Epidermal melanocyte (primary cell): ENCODE results near the gene NANOS3.
A peak's percentile ranks its signal among the peaks of the same experiment; 100 is the strongest.

Experiments used
- DNase-seq: peaks from one replicate; pipeline ENCODE4 v3.0.0; 2011; ENCODE audit warnings: low spot score; ENCODE audit not compliant: insufficient read length

NANOS3 gene

DNA sequence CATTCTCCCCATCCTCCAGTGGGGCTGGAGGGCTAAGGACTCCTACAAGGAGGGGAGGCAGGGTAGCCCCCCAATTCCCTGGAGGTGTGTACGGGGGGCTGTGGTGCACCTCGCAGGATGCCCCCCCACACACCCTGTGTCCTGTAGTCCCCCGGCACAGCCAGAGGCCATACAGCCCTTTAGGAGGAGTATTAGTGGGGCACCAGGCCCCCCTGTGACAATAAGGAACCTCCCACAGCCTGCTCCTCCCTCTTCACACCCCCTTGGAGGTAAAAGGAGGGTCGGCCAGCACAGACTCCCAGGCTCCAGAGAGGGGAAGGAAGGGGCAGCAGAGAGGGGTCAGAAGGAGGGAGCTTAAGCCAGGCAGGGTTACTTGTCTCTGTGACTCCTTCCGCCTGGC is at the start of gene NANOS3:
NANOS3 (plus strand) TSS at position 301 of the 400 bp plus-strand sequence. CDS start 115 bp downstream, outside the sequence.
- DNase-seq: no peak

DNA sequence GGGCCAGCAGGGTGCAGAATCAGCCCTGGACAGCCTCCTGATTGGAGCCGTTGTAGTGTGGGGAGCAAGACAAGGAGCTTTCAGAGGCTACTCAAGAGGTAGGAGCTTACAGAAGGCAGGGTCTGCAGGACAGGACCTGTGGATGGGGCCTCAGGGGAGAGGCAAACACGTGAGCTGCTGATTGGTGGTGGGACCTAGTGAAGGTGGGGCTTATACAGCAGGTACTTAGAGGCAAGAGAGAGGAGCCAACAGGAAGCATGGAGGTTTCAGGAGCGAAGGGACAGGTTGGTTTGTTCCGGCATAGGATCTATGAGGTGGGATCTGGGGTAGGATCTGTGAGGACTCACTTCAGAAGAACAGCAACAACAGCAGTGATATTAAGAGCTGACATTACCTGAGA is 49.3 kb upstream of the NANOS3 start:
- no peak for DNase-seq

DNA sequence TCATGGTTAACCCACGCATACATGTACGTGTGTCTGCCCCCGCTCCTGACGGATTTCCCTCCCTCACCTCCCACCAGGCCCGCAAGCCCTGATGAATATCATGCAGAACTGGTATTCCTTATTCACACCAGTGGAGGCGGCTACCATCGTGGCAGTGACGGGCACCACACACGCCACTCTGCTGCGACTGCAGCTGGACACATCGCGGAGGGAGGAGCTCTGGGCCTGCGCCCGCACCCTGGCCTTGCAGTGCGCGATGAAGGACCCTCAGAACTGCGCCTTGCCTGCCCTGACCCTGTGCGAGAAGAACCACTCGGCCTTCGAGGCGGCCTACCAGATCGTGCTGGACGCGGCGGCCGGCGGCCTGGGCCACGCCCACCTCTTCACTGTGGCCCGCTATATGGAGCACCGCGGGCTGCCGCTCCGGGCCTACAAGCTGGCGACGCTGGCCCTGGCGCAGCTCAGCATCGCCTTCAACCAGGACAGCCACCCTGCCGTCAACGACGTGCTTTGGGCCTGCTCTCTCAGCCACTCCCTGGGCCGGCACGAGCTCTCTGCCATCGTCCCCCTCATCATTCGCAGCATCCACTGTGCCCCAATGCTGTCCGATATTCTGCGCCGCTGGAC is 46.7 kb upstream of the NANOS3 start:
- no peak for DNase-seq

DNA sequence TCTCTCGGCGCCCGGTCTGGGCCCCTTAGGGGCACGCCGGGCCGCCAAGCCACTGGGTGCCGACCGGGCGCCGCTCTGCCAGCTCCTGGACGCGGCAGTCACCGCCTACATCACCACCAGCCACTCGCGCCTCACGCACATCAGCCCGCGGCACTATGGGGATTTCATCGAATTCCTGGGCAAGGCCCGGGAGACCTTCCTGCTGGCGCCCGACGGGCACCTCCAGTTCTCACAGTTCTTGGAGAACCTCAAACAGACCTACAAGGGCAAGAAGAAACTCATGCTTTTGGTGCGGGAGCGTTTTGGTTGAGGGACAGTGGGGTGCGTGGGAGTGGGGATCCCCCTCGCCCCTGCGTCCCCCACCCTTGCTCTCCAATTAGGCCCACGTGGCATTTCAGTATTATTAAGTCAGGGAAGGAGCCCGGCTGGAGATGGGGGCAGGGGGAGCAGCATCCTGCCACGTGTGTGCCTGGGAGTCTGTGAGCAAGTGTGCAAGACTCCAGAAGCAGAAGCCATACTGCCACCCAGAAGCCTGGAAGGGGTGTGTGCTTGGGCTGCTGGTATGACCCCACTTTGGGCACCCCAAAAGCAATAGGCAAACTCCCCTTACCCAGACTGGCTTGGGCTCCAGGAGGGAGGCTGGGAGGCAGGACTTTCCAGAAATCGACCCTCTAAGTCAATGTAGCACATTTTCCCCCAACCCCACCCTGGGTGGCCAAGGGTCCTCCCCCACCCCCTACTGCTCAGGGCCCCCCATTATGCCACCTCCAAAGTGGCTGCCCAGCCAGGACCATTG is 46.0 kb upstream of the NANOS3 start:
- DNase-seq: no peak

DNA sequence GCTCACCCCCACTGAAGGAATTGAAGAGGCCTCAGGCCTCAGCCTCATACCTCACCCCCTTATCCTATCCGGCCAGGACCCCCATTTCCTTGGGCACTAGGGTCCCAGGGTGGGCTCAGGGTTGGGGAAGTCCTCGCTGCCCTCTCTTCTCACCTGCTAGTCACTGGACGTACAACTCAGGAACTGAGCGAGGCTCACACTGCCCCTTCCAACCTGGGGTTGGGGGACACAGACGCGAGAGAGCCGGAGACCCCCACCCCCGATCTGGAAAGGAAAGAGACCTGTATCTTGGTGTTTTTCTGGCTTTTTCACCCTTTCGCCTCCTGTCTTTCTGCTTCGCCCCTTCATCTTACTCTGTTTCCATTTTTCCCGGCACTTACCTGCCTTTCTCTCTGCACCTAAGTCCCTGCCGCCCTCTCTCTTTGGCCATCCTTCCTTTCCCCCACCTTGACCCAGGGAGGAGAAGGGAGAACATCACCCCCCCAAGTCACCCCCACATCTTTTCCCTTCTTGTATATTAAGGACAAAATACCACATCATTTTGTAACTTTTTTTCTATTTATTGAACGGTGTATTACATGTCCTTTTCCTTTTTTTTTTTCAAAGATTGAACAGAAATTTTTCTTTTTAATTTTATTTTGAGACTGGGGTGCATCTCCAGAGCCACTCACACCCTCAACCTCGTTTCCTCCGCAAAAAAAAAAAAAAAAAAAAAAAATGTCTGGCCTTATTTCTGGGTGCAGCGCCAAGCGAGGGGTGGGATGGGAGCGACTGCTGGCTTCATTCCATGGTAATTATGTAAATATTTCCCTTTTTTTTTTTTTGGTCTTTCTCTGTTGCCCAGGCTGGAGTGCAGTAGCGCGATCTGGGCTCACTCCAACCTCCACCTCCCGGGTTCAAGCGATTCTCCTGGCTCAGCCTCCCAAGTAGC is 45.1 kb upstream of the NANOS3 start:
- DNase-seq: no peak

DNA sequence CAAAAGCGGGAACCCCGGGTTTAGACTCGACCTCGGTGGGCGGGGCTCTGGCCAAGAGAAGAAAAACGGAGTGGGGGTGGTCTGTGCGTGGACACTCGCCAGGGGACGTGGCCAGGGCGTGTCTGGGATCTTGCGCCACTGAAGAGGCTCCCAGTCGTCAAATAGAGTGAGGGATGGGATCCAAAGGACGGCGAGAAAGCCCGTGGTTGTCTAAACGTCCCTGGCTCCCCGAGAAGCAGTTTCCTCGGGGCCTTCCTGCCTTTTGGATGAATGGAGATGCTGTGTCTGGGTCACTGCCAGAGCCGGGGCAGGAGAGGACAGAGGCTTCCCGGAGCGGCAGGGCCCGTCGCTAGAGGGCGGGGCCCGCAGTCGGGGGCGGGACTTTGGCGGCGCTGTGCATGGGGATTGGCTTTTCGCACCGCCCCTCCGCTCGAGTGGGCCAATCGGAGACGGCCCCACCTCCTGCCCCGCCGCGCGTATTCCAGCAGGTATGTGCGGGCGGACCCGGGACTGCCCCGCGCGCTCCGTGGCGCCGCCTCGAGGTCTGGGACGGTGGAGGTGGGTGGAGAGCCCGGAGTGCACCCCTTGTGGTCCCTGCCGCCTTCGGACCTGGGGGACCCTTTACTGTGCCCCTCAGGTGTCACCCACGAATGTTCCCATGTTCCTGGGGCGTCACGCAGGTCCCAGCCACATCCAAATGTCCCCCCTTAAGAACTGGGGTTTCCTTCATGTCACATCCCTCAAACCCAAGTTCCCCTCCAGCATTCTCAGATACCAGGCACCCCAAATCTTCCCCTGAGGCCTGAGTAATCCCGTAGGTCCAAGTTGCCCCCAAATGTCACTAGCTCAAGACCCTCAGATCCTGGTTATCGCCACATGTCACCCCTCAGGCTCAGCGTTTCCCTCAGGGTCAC is 43.3 kb upstream of the NANOS3 start:
- peak; percentile 98 for DNase-seq

DNA sequence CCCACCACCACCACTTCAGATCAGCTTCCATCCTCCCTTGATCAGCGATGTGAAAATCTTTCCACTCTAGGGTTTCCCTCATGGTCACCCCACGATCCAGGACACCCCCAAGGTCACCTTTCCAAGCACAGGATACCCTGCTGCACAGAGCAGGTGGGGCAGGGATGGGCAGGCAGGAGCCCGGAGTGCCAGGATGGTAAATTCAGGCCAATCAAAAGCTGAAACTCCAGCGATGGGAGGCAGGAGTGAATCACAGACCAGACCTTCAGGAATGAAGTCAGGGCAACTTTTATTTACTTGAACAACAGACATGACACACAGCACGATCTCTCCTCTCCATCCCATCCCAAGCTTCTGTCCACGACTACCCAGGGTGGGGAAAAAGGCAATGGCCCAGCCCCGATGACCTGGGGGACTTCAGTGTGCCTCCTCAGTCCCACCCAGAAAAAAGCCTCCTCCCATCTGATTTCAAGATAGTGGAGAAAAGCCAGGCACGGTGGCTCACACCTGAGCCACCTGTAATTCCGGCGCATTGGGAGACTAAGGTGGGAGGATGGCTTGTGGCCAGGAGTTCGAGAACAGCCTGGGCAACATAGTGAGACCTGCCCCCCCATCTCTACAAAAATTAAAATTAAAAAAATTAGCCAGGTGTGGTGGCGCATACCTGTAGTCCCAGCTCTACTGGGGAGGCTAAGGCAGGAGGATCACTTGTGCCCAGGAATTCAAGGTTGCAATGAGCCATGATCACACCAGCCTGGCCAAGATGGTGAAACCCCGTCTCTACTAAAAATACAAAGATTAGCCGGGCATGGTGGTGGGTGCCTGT is 42.5 kb upstream of the NANOS3 start:
- no peak for DNase-seq

DNA sequence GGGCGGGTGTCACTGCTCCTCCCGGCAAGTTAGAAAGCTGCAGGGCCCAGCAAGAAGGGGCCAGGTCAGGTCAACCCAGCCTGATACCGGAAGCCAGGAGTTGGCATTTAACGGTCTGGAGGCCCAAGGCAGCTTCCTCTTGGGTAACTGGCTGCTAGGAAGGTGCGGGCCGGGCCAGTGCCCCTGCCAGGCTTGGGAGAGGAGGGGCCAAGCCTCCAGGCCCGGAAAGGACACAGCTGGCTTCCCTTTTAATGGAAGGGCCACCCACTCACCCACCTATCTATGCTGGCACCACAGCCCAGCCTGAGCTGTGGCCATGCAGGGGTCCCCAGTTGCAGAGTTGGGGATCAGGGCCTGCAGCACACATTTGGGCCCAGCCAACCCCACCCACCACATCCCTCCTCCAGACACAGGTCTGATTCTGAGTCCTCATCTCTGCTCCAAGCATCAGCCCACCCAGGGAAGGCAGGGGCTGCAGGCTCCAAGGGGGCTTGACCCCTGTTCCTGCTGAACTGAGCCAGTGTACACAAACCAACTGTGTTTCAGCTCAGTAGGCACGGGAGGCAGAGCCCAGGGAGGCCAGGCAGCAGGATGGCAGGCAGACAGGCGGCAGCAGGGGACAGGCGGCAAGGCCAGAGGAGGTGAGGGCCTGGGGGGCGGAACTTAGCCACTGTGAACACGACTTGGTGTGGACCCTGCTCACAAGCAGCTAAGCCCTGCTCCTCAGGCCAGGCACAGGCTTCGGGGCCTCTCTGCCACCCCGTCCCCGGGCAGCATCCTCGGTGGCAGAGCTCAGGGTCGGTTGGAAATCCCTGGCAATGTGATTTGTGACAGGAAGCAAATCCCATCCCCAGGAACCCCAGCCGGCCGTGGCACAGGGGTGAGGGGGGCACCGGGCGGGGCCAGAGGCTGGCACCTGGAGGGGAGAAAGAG is 40.9 kb upstream of the NANOS3 start:
- no peak for DNase-seq

DNA sequence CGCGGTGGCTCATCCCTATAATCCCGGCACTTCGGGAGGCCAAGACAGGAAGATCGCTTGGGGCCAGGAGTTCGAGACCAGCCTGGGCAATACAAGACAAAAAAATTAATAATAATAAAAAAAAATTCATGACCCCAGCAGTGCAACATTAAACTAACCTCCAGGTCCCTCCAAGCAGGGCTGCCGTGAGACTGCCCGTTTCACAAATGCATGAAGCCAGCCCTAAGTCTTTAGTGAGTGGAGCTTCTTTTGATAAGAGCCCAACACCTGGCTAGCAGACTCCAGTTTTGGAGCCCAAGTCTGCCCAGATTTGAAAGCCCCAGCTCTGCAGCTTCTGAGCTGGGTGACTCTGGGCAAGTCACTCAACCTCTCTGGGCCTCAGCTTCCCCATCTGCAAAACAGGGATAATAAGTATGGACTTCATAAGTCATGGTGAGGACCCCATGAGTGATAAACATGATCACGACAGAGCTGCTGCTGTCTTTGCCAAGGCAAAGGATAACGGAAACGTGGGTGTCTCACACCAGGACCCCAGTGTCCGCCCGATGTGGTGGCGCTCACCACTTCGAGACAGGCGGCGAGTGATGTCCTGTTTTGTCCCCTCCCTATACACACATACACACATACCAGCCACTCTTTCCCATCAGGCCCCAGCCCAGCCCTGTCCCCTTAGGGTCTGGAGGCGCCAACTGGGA is 38.4 kb upstream of the NANOS3 start:
- no peak for DNase-seq

DNA sequence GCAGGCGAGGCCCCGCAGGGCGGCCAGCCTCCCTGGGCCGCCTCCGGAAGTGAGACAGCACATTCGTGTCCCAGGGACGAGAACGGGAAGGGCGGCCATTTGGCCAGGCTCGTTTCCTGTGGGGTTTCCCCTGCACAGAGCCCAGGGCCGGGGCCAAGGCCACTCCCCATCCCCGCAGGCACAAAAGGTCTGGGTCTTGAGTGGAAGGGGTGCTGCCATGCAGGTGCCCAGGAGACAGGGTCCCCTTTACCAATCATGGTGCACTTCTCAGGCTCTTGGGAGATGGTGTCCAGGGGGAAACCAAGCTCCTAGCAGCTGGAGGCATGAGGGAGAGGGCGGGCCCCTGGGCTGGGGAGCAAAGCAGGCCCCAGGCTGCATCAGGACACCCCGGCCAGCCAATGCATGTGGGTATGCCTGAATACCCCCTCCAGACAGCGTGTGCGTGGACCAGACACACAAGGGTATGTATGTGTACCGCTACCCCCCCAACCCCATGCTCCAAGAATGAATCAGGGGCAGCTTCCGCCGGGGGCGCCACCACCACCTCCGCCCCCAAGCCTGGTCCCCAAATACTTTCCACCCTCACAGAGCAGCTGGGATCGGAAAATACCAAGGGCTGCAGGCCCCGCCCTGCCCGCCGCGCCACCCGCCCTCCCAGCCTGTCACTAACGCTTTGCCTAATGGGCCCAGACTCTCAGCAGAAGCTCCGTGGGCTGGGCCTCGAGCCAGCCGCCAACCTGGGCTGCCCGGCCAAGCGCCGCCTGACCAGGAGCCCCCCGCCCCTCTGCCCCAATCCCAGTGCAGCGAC is 37.6 kb upstream of the NANOS3 start:
- DNase-seq: peak; percentile 88

DNA sequence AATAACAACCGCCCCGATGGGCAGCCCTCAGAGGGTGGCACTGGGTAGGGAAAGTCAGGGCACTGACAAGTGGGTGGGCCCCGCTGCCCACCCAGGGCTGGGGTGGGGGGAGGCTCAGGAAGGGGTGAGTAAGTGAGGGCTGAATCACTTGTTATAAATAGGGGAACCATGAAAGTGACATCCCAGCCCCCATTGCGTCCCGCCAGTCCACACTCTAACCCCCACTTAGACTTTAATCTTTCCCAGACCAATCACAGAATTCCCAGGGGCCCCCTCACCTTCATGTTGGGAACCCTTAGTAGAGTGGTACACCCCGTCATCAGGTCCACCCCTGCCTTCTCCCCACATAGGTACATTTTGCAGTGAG is 37.0 kb upstream of the NANOS3 start:
- DNase-seq: no peak

DNA sequence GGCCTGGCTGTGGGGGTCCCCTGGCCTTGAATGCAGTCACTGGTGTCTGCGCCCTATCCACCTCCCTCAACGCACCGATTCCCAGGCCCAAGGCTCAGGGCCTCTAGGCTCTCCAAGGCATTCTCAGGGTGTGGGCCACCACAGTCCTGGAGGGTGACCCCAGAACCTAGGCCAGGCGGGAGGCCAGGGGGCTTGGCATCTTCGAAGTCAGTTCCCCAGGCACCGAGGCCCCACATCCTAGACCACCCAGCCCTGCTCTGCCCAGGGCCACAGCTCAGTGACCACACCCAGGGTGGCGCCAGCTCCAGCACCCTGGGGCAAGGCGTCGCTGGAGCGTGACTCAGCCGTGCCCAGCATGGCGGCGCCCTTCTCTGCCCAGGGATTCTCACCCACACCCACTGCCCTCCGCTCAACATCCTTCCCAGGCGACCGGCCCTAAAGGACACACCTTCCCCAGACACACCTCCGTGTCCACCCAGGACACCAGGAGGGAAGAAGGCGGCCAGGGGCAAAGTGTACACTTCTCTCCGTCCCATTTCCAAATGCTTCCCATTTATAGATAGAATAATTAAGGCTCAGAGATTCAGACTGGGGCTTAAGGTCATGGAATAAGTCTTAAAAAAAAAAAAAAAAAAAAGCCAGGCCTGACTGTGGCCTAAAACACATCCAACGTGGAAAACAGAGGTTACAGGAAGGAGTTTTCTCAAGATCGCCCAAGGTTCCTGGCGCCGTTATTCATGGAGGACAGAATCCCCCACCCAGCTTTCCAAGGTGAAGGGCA is 36.4 kb upstream of the NANOS3 start:
- peak; percentile 51 for DNase-seq

DNA sequence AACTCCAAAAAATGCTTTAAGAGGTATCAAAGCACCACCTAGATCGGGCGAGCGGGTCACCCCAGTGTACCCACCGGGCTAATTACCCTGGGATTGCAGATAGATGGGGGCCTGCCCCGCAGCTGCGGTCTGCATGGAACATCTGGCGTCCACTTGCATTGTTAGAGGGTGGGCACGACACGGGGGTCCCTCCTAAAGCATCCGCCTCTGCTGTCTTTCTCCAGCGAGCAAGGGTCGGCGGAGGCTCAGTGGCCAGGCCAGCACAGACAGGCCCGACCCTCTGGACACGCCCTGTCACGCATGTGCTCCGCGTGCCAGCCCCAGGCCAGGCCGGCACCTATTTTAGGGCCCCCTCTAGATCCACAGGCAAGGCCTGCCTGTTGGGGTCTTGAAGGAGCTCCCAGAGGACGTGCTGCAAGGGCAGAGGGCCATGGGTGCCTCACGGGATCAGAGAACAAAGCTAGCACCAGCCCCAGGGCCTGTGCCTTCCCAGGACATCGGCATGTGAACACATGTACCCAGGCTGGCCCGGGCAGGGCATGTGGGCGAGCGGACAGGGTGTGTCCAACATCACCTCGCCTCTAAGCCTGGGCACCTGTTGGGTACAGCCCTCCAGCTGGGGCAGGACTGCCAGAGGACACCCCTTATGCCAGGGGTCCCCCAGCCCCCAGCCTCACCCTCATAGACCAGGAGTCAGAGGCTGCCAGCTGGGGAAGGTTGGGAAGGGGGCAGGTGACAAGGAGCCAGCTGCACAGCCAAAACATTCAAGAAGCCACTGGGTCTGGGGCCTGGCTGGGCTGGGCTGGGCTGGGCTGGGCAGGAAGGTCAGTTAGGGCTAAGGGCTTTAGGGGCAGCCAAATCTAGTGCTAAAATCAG is 35.6 kb upstream of the NANOS3 start:
- peak; percentile 36 for DNase-seq

DNA sequence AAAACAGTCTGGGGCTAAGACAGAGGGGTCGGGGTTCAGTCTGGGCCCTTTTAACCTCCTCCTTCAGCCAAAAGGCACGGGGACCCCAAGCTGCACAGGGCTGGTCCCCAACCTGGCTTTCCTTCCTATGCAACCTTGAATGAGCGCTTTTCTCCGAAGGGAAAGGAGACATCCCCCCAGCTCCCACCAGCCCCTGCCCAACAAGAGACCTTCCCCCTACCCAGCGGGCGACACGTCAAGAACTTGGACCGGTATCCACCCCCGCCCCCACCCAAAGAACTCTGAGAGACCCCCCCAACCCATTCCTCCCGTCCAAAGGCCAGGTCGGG is 35.0 kb upstream of the NANOS3 start:
- no peak for DNase-seq

DNA sequence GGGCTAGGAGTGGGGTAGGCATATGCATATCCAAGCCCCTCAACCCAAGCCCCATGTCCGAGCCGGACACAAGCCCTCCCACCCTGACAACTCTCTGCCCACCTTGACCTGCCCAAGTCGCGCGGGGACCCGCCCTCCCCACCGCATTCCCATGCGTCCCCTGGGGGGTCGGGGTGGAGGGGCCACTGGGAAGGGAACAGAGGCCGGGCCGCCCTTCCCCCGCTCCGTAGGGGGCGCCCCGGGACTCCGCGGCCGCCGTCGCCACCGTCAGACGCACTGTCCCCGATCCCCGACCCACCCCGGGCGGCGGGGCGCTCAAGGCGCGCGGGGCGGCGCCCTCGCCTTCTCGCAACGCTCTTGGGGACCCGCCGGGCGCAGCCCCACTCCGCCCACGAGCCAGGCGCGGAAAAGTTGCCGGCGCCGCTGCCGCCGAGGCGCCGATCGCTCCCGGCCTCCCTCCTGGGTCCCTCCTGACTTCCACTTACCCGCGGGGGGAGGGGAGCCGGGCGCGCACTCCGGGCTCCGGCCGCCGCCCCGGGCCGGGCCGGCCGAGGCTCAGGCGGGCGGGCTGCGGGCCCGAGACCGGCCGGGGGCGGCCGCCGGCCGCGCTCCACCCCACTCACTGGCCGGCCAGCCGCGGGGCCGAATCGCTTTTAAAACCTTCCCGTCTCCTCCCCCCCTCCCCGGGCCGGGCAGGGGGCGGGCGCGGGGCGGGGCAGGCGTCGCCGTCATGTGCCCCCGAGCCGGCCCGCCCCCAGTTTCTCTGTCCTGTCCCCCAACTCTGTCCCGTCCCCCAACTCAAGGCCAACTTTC is 34.4 kb upstream of the NANOS3 start:
- DNase-seq: peak; percentile 87
